ENCODE measurements around the gene HDAC4.

DNA sequence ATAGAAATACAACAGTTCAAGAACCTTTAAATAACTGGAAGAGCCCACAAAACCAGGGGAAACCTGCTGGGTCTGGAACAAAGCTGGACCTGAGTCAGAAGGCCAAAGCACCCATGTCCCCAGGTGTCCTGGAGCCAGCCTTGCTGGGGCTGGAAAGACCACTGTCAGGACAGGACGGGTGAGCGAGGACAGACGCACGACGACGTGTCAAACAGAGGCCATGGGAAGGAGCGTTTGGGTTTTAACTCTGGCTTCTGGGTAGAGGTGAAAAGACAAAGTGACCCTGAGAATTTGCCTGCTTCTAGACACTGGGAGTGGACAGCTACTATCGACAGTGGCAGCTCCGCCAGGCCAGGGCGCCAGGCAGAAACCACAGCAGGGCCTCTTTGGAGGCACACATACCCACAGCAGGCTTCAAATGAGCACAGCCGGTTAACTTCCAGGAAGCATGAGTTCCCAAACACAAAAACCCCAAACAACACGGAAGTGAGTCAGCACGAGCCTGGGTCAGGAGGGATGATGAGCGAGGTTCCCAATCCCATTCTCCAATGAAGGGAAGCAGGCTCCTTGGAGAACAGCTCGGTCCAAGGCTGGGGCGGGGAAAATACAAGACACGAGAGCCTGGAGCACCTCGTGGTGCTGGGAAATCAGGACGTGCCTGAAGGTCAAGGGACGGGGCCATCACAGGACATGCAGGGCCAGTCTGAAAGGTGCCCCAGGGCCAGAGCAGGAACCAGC is 344.9 kb downstream of the HDAC4 start:
- TF ChIP-seq, protein P1, sequence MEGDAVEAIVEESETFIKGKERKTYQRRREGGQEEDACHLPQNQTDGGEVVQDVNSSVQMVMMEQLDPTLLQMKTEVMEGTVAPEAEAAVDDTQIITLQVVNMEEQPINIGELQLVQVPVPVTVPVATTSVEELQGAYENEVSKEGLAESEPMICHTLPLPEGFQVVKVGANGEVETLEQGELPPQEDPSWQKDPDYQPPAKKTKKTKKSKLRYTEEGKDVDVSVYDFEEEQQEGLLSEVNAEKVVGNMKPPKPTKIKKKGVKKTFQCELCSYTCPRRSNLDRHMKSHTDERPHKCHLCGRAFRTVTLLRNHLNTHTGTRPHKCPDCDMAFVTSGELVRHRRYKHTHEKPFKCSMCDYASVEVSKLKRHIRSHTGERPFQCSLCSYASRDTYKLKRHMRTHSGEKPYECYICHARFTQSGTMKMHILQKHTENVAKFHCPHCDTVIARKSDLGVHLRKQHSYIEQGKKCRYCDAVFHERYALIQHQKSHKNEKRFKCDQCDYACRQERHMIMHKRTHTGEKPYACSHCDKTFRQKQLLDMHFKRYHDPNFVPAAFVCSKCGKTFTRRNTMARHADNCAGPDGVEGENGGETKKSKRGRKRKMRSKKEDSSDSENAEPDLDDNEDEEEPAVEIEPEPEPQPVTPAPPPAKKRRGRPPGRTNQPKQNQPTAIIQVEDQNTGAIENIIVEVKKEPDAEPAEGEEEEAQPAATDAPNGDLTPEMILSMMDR (IDR thresholded peaks at IDR 0.05; ENCODE audit: low read length), result no peak
- TF ChIP-seq EZH2phosphoT487 (IDR thresholded peaks at IDR 0.05; ENCODE audit: low read length) (no peak), EZH2 (optimal IDR thresholded peaks at IDR 0.05; ENCODE audit: low read depth, low read length) (no peak)
